Bronchial epithelial cell (primary cell): Measurements from ENCODE around the gene INSRR. TPM values are rescaled to one million over a fixed set of nuclear protein-coding genes. Genes with fewer than 3 reads are reported as not detected.

Experiments
- DNase-seq: peaks from one replicate; pipeline ENCODE4 v3.0.0-alpha.2; 2010; ENCODE audit warnings: low read depth
- FAIRE-seq: peaks from 2 replicates; lab custom pipeline; 2011; peaks lifted over from hg19 to GRCh38; lab: Jason Lieb, UNC
- H3K27me3 ChIP-seq: 2 replicates; pipeline ENCODE4 v1.5.1; 2011; ENCODE audit warnings: low read length; ENCODE audit not compliant: control insufficient read depth, insufficient read depth
- H3K36me3 ChIP-seq: 2 replicates; pipeline ENCODE4 v1.5.1; 2011; ENCODE audit warnings: low read length; ENCODE audit not compliant: control insufficient read depth, insufficient read depth
- H3K4me3 ChIP-seq: 2 replicates; pipeline ENCODE4 v1.5.1; 2011; ENCODE audit warnings: mild to moderate bottlenecking, low read depth, low read length, control low read depth
- CTCF ChIP-seq: IDR thresholded peaks from 2 replicates; pipeline ENCODE4 v1.5.1; 2011; ENCODE audit warnings: mild to moderate bottlenecking, moderate library complexity, low read length, control low read depth, inconsistent platforms; ENCODE audit not compliant: insufficient read depth, severe bottlenecking
- total RNA-seq: library from RNA; depleted of rRNA; stranded (reverse); fragments of >200 nt; gene quantifications from 2 replicates; pipeline ENCODE4 v1.2.1, GENCODE V29; 2014

Gene INSRR
- total RNA-seq, 1 donor from 2014 or later = not detected

DNA sequence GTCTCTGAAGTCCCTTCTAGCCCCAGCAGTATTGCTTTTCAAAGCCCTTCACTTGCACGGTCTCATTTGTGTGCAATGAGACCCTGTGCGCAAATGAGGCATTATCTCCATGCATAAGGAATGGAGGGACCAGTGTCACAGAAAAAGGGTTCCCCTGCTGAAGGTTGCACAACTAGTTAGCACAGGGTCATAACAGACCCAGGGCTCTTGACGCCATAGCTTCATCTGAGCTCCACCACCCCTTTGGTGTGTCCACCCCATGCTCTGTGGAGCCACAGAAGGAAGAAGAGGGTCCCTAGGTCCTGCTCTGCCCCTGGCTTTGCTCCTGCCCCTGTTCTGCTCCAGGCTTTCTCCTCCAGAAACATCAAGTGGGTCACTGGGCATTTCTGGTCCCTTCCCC lies 54.9 kb downstream of the INSRR start:
- no peak for FAIRE-seq
- Histone ChIP-seq H3K27me3 (no peaks in the 10 kb centered on the region), H3K4me3 (no peak overlapping the region), H3K36me3 (peaks cover 6% of the 10 kb centered on the region)
- no peak for TF ChIP-seq CTCF
- no peak for DNase-seq

GRCh38 chr1:156803086-156803851 lies 55.6 kb downstream of the INSRR start:
- no peak for FAIRE-seq
- H3K36me3 ChIP-seq = peaks cover 6% of the 10 kb centered on the region
- DNase-seq = peak; percentile 9
- H3K4me3 ChIP-seq = no peak overlapping the region
- no peak for TF ChIP-seq CTCF
- H3K27me3 ChIP-seq = no peaks in the 10 kb centered on the region

DNA sequence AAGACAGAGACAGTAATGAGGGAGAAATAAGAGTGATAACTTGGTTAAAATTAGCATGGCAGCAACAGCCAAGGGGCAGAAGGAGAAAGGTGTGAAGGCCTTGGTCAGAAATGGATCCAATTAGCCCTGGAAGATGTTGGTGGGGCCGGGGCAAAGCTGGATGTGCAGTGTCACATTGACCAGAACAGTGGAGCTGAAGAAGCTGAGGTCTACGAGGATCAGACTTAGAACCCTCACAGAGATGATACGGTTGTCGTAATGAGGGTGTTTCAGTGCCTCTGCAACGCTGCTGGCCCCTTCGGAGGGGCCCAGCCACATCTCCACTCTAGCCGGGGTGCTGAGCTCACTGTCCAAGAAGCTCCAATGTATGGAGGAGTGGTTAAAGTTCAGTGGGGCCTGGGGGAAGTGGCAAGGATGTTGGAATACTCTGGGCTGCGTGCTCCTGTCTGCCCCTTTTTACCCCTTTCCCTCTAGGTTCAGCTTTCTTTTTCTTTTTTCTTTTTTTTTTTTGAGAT lies 56.4 kb downstream of the INSRR start:
- H3K36me3 ChIP-seq = peaks cover 7% of the 10 kb centered on the region
- TF ChIP-seq CTCF = no peak
- no peaks in the 10 kb centered on the region for H3K27me3 ChIP-seq
- DNase-seq (no peak), FAIRE-seq (no peak)
- no peak overlapping the region for H3K4me3 ChIP-seq

DNA sequence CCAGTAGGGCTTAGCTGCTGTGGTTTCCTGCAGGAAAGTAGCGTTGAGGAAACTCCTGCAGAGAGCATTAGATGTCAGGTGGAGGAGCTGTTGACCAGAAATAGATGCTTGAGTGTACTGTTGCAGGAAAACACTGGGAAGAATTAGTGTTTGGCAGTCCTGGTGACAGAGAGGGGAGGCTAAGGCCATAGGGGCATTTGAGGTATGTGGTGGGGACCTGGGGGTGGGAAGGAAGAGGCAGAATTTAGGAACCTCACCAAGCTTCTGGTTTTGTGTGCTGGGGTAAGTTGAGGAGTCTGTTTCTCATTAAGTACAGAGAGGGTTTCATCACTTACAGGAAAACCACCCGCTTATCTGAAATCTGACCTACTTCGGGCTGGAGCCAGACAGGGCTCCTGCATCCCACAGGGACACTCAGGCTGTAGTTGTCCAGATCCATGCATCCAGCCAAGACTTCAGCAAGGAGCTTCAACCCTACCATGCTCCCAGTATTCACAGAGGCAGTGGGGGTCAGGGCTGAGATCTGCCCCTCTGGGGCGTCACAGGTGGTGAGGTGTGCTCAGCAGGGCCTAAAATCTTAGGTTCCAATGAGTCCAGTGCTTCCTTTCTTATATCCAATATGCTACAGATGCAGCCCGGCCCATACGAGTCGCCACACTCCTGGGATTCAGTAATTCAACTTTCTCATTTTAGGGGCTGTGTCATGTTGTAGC lies 57.4 kb downstream of the INSRR start:
- Histone ChIP-seq H3K36me3 (peaks cover 10% of the 10 kb centered on the region), H3K4me3 (no peak overlapping the region), H3K27me3 (no peaks in the 10 kb centered on the region)
- FAIRE-seq (no peak), DNase-seq (peak; percentile 8)
- no peak for TF ChIP-seq CTCF

DNA sequence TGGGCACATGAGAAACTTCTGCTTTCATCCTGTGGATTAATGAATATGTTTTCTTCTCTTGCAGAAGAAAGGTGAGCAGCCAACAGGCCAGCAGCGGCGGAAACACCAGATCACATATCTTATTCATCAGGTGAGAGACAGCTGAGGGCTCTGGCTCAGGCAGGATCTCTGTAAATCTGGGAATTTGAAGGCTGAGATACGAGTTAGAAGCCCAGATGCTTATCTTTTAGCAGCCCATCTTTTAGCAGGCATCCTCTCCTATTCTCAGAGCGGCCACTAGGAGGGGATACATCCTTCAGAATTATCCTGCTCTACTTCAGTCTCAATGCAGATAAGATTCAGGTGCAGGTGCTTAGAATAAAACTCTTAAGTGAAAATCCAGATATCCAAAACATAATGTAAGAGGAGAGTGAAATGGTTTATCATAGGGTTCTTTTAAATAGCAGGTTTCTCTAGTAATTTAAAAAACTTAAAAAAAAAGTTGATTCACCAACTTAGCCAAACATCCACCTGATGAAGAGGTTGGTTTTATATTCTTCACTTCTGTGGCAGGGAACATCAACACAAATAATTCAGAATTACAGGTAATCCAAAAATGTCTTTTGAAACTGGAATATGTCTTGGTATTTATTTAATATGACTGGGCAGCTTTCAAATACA lies 61.6 kb downstream of the INSRR start:
- Histone ChIP-seq H3K36me3 (peaks cover 23% of the 10 kb centered on the region), H3K27me3 (no peaks in the 10 kb centered on the region), H3K4me3 (no peak overlapping the region)
- peak; percentile 69 for DNase-seq
- no peak for FAIRE-seq
- TF ChIP-seq CTCF = peak; percentile 73
